ENCODE data around the gene VMA21.

Gene VMA21

DNA sequence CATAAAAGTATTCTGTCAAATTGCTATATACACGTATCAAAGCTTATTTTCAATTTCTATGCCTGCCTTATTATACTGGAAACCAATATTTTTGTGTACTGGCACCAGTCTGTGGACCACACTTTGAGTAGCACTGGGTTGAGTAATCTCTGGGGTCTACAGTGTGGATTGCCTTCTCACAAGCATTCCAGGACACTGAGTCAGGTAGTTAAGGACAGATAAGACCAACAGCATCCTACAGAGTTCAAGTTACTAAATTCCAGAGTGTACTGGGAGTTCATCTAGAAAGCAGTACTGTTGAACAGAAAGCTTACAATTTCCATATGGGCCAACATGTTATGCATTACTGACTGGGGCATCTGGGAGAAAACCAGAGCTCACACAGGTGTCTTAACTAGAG is 61.8 kb downstream of the VMA21 start:
- H3K4me3 ChIP-seq (ENCODE audit: low read length) = no peak overlapping the region
- DNase-seq (ENCODE audit: low read depth, low spot score) = no peak

Data from Jurkat, Clone E6-1 (cell line).